ENCODE results near the gene MAP2K6. TPM values are rescaled to one million over a fixed set of nuclear protein-coding genes. Genes with fewer than 3 reads are reported as not detected.

MAP2K6 gene
- total RNA-seq, 1 experiment from 2014 or later: 14.7 TPM

GRCh38 chr17:69535016-69535570 lies 120.6 kb downstream of the MAP2K6 start:
- DNase-seq (ENCODE audit: low spot score): no peak

DNA sequence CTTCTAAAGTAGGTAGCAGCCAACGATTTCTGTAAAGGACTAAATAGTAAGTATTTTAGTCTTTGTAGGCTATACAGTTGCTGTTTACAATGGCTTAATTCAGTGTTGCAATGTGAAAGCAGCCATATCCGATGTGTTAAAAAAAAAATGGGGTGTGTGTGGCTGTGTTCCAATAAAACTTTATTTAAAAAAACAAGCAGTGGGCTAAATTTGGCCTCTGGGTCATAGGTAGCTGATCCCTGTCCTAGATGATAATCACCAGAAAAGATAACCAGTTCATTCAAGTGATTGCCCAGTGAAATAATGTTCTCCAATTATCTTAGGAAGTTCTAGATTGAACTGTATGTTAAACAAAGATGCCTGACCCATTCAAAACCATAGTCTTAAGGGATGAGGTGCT lies 124.3 kb downstream of the MAP2K6 start:
- DNase-seq (ENCODE audit: low spot score): no peak

DNA sequence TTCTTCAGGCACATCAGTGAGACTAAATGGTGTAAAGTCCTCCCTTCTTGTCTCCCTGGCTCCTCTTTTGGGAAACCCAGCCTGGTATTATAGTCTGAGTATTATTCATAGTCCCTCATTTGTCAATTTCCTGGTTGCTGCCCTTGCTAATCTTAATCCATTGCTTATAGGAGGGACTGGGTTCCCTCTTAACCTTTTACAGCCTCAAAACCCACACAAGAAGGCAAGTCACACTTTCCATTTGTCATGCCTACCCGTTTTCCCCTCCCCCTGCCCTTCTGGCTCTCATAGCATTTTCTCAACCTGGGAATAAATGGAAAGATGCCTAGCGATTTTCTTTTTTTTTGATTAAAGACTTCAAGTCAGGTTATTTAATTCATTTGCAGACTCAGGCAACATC lies 124.8 kb downstream of the MAP2K6 start:
- DNase-seq (ENCODE audit: low spot score): peak; percentile 72

- peak; percentile 93 for DNase-seq (ENCODE audit: low spot score)
Observed at GRCh38 chr17:69539781-69540319, 125.4 kb downstream of the MAP2K6 start.

- DNase-seq (ENCODE audit: low spot score): no peak
Observed at GRCh38 chr17:69540356-69540755, 125.9 kb downstream of the MAP2K6 start.

DNA sequence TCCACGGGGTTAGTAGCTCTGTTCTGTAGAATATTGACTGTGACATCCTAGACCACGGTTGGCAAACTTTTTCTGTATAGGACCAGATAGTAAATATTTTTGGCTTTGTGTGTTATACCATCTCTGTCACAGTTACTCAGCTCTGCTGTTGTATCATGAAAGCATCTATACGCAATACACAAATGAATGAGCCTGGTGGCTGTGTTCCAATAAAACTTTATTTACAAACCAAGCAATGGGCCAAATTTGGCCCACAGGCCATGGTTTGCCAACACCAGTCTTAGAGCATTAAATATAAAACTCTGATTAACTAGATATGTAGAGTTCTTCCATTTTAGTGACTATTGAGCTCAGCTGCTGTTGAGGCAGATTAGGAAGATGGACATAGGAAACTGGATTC lies 132.7 kb downstream of the MAP2K6 start:
- no peak for DNase-seq (ENCODE audit: low spot score)

DNA sequence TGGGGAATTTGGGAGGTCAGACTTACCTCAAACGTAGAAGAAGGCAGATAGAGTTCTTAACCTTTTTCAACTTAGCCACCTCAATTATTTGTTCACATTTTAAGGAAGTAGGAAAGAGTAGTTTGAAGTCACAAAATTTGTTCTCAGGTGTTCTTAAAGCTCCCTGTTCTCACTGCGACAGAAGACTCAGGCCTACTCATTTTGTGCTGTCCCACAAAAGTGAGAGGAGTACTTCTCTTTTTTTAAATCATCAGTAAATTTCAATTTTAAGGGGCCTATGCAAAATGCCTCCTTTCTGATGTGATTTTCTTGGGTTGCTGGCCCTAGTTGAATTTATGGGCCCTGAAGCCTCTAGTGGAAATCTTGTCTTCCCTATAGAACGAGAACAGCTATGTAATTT lies 133.4 kb downstream of the MAP2K6 start:
- DNase-seq (ENCODE audit: low spot score): no peak

GRCh38 chr17:69551212-69552010 lies 136.9 kb downstream of the MAP2K6 start:
- no peak for DNase-seq (ENCODE audit: low spot score)

DNA sequence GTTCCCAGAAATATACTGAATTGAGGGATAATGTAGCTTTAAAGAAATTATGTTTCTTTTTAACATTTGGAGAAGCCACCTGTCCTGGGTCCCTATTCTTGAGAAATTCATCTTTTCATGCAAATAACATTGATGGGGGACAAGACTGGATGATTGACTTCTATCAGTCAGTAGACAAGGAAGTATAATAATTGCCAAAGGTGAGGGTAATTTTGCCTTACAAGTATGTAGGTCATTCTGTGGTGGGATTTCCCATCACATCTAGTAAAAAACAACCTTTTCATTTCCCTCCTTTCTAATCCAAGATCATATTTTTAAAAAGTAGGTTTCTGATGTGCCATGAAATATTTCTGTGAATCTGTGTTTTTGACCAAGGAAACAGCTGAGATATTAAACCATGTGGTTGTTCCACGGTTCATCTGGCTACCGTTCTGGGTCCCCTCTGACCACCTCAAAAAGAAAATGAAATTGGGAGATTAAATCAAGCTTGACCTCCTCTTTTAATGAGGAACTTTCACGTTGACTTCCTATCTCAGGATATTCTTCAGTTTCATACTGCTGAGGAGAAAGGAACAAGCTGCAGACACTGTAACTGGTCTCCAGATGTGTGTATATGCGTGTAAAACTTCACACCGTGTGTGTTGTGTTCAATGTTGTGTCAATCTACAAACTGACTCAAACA lies 138.6 kb downstream of the MAP2K6 start:
- no peak for DNase-seq (ENCODE audit: low spot score)

GRCh38 chr17:69555056-69555455 lies 140.6 kb downstream of the MAP2K6 start:
- DNase-seq (ENCODE audit: low spot score): no peak

- no peak for DNase-seq (ENCODE audit: low spot score)
Observed at GRCh38 chr17:69557339-69557738, 142.8 kb downstream of the MAP2K6 start.

- DNase-seq (ENCODE audit: low spot score): no peak
Observed at GRCh38 chr17:69558796-69559195, 144.3 kb downstream of the MAP2K6 start.

DNA sequence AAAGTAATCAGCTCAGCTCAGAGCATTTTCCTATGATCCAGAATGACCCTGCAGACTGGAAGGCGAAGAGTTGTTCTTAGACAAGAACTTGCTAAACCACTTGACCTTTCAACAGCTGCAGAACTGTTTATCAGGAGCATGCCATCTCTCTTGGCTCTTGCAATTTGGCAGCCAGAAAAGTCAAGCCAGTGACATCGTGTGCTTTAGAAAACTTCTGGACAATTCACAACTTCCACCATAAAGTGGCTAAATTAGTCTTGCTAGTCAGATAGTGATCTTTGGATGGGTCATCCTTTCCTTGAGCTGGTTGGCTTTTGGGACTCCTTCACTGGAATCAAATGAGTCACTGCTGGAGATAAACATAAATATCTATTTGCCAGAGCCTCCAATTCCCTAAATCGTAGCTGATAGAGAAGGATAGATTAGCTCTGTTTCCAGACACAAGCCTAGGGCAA lies 146.5 kb downstream of the MAP2K6 start:
- no peak for DNase-seq (ENCODE audit: low spot score)

- DNase-seq (ENCODE audit: low spot score): no peak
Observed at GRCh38 chr17:69561462-69561861, 147.0 kb downstream of the MAP2K6 start.

GRCh38 chr17:69565447-69565846 lies 150.9 kb downstream of the MAP2K6 start:
- no peak for DNase-seq (ENCODE audit: low spot score)

- no peak for DNase-seq (ENCODE audit: low spot score)
Observed at GRCh38 chr17:69567130-69567529, 152.6 kb downstream of the MAP2K6 start.

- DNase-seq (ENCODE audit: low spot score): no peak
Observed at GRCh38 chr17:69572747-69573146, 158.2 kb downstream of the MAP2K6 start.

- DNase-seq (ENCODE audit: low spot score): no peak
Observed at GRCh38 chr17:69573396-69573795, 158.9 kb downstream of the MAP2K6 start.

DNA sequence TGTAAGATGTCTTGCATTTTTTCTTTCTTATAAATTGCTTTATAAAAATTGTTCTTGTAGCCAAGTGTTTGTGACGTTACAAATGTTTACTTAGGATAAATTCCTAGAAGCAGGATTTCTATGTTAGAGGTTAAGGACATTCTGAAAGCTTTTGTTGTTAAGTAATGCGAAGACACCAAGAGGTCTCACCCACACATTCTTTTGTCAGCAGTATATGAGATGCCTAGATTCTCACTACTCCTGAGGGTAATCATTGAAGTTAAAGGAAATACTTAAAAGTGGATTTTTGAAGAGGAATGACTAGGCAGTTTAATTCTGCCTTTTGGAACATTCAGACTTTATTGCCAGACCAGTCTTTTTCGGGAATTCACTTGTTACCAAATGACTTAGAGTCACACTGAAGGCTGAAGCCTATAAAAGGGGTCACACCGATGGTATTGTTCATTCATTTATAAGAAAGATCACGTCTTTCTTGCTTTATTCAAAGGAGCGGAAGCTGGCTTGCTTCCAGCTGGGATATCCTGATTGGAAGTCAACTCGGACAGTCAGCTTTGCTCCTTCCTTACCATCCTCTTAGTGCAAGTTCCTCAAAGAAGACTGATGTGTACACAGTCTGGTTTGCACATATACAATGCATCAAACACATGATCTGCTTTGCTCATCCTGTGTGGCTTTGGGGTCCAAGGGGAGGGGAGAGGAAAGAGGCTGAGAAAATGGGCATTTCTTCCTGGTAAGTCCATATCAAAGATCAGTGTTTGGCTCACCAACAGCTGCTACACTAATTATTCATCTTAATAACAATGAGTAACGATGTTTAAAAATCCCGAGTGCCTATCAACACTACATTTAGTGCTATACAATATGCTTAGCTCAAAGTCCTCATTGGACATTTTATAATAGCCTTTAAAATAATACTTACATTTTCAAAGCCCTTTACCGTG lies 160.0 kb downstream of the MAP2K6 start:
- no peak for DNase-seq (ENCODE audit: low spot score)

DNA sequence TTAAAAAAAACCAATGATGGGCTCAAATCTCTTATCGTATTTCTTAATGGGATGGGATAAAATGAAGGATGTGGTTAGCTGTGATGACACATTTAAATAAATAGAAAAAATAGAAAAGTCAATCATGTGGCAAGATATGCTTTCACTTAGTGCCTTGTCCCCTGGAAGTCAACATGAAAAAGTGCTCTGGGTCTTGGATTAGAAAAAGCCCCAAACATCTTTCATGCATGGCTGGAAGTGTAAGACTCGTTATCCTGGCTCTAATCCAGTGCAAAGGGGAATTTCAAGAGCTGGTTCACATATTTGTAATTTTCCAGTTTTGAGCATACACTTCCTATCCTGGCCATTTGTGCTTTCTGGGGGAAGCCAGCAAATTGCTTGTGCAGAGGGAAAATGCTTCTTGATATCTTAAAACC lies 160.9 kb downstream of the MAP2K6 start:
- DNase-seq (ENCODE audit: low spot score): peak; percentile 88

DNA sequence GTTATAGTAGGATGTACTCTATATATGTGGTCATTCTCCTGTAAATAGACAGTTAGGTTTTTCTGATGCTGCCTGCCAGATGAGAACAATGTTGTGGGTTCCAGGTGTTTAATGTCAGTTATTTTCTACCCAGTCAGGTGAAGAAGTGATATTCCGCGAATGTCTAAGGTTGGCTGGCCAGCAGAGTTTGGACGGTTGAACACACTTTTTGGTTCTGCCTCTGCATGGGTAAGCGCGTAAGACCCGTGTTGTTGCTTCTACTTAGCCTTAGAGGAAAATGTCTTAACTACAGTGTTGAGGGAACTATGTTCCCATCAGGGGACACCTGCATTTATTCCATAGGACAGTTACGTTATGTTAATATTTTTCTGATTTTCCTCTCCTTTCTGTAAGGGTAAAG lies 162.6 kb downstream of the MAP2K6 start:
- DNase-seq (ENCODE audit: low spot score): no peak

All from H4 (cell line).